Ishikawa (cell line): ENCODE measurements around the gene BGLAP.

ENCODE experiments used
- CEBPB ChIP-seq: IDR thresholded peaks from 2 replicates; pipeline ENCODE4 v1.6.1; 2012
- CREB1 ChIP-seq: IDR thresholded peaks from 2 replicates; pipeline ENCODE4 v1.6.1; 2012; ENCODE audit warnings: low read depth
- EGR1 ChIP-seq: IDR thresholded peaks from 2 replicates; pipeline ENCODE4 v1.6.1; 2012
- EP300 ChIP-seq: IDR thresholded peaks from 2 replicates; pipeline ENCODE4 v1.6.1; 2012; ENCODE audit warnings: borderline replicate concordance
- FOXM1 ChIP-seq: IDR thresholded peaks from 2 replicates; pipeline ENCODE4 v1.6.1; 2012; ENCODE audit warnings: low read depth, borderline replicate concordance
- MAX ChIP-seq: IDR thresholded peaks from 2 replicates; pipeline ENCODE4 v1.6.1; 2012
- NFIC ChIP-seq: IDR thresholded peaks from 2 replicates; pipeline ENCODE4 v1.6.1; 2012
- RAD21 ChIP-seq: IDR thresholded peaks from 2 replicates; pipeline ENCODE4 v1.6.1; 2012; ENCODE audit warnings: low read depth
- REST ChIP-seq: IDR thresholded peaks from 2 replicates; pipeline ENCODE4 v1.6.1; 2012; ENCODE audit warnings: low read depth, mild to moderate bottlenecking
- TAF1 ChIP-seq: IDR thresholded peaks from 2 replicates; pipeline ENCODE4 v1.6.1; 2012; ENCODE audit warnings: low read depth, mild to moderate bottlenecking
- TCF12 ChIP-seq: IDR thresholded peaks from 2 replicates; pipeline ENCODE4 v1.6.1; 2012; ENCODE audit warnings: low read depth
- TEAD4 ChIP-seq: IDR thresholded peaks from 2 replicates; pipeline ENCODE4 v1.6.1; 2012
- USF1 ChIP-seq: IDR thresholded peaks from 2 replicates; pipeline ENCODE4 v1.6.1; 2012
- YY1 ChIP-seq: IDR thresholded peaks from 2 replicates; pipeline ENCODE4 v1.6.1; 2012; ENCODE audit warnings: low read depth
- ZBTB7A ChIP-seq: IDR thresholded peaks from 2 replicates; pipeline ENCODE4 v1.6.1; 2012; ENCODE audit warnings: low read depth

The BGLAP gene

GRCh38 chr1:156257711-156258110 lies 15.7 kb downstream of the BGLAP start:
- TF ChIP-seq TEAD4 (no peak), EP300 (no peak), TAF1 (no peak), FOXM1 (no peak), CEBPB (no peak), MAX (no peak), RAD21 (no peak), CREB1 (no peak), REST (no peak), EGR1 (no peak), USF1 (no peak), YY1 (no peak), TCF12 (no peak), NFIC (no peak), ZBTB7A (no peak)

- no peak for TF ChIP-seq TEAD4
- no peak for TF ChIP-seq CEBPB
- no peak for TF ChIP-seq RAD21
Observed at GRCh38 chr1:156258859-156259258, 16.9 kb downstream of the BGLAP start.

GRCh38 chr1:156259805-156260204 lies 17.8 kb downstream of the BGLAP start:
- TF ChIP-seq TCF12 (no peak), MAX (no peak), USF1 (no peak), EP300 (no peak), YY1 (no peak), REST (no peak), CREB1 (no peak), TAF1 (no peak), NFIC (no peak), EGR1 (no peak), CEBPB (no peak), RAD21 (no peak), ZBTB7A (no peak)

- TF ChIP-seq TAF1 (no peak), REST (no peak), MAX (no peak), USF1 (no peak), ZBTB7A (no peak), TCF12 (no peak), FOXM1 (no peak), CREB1 (no peak), TEAD4 (no peak), RAD21 (no peak)
Observed at GRCh38 chr1:156260896-156261295, 18.9 kb downstream of the BGLAP start.
